K562 (cell line): ENCODE results near the gene BGLAP. TPM values are rescaled to one million over a fixed set of nuclear protein-coding genes. Genes with fewer than 3 reads are reported as not detected.

ENCODE experiments used
- ATAC-seq: fragments of 200-7000 bp; cut with Tn5 transposase; 3 replicates; pipeline ENCODE4 v1.9.1; 2020; ENCODE audit warnings: moderate library complexity
- BruUV-seq: library from RNA; stranded (reverse); fragments of 400-500 nt; replicated peaks from 2 replicates; lab custom pipeline; 2021; lab: Mats Ljungman, UMichigan
- CTCF ChIA-PET: fragments of 300-600 bp; formaldehyde crosslinking; extraction: SDS; loops from one replicate; lab custom pipeline; 2021; ENCODE audit warnings: low intra/inter-chr PET ratio; lab: Yijun Ruan, JAX
- POLR2A ChIA-PET: fragments of 300-600, 350-650 bp; sonication (Branson Sonifier 250); formaldehyde crosslinking; extraction: SDS; loops from one replicate; lab custom pipeline; 2021; ENCODE audit warnings: antibody characterized with exemption, inconsistent platforms; lab: Yijun Ruan, JAX
- DNase-seq, 4 experiments: peaks; one replicate each; pipeline versions ENCODE4 v3.0.0 to v3.0.0-alpha.2; 2011 to 2018; ENCODE audit warnings: low spot score in 3 of 4, mixed read lengths in 3 of 4; ENCODE audit errors: extremely low read depth in 1 of 4
- FAIRE-seq: peaks from 2 replicates; lab custom pipeline; 2011; peaks lifted over from hg19 to GRCh38; lab: Jason Lieb, UNC
- H2AFZ ChIP-seq: 2 replicates; pipeline ENCODE4 v1.6.0; 2011; ENCODE audit warnings: low read depth, low read length, control low read depth, inconsistent platforms
- H3K27ac ChIP-seq: fragments of 200-600 bp; 3 replicates; pipeline ENCODE4 v1.8.0; 2011; ENCODE audit warnings: low read depth, mild to moderate bottlenecking, control low read depth, inconsistent platforms, low read length, moderate library complexity, mixed read lengths; ENCODE audit errors: extremely low read depth
- H3K27me3 ChIP-seq, 2 experiments: fragments of 300-600 bp in 1 of 2; 2 replicates in 1 of 2; 3 replicates in 1 of 2; pipeline versions ENCODE4 v1.6.0 to v1.8.0; 2011; ENCODE audit warnings: inconsistent platforms in 2 of 2, low read length in 2 of 2, mild to moderate bottlenecking in 1 of 2, mixed read lengths in 1 of 2, moderate library complexity in 1 of 2; ENCODE audit not compliant: control insufficient read depth in 2 of 2, insufficient read depth in 2 of 2
- H3K36me3 ChIP-seq: fragments of 300-600 bp; 3 replicates; pipeline ENCODE4 v1.8.0; 2011; ENCODE audit warnings: mild to moderate bottlenecking, low read length, inconsistent platforms; ENCODE audit not compliant: control insufficient read depth, insufficient read depth
- H3K4me1 ChIP-seq, 2 experiments: fragments of 200-600 bp in 1 of 2; replicated peaks in 1 of 2; 2 replicates in 1 of 2; 3 replicates in 1 of 2; pipeline versions ENCODE4 v1.5.1 to v1.8.0; 2011; ENCODE audit warnings: inconsistent platforms in 2 of 2, low read length in 2 of 2, mild to moderate bottlenecking in 1 of 2, mixed read lengths in 1 of 2, moderate library complexity in 1 of 2; ENCODE audit not compliant: control insufficient read depth in 2 of 2, insufficient read depth in 2 of 2
- H3K4me2 ChIP-seq: 2 replicates; pipeline ENCODE4 v1.6.1; 2011; ENCODE audit warnings: low read length, control low read depth, inconsistent platforms, mixed read lengths; ENCODE audit not compliant: insufficient read depth
- H3K4me3 ChIP-seq: fragments of 200-600 bp; sonication (generic), shearing (Covaris generic); 2 replicates; pipeline ENCODE4 v1.5.1; 2016; ENCODE audit warnings: control low read depth, inconsistent platforms
- H3K79me2 ChIP-seq: fragments of 200-600 bp; 3 replicates; pipeline ENCODE4 v1.8.0; 2011; ENCODE audit warnings: low read length, inconsistent platforms; ENCODE audit not compliant: control insufficient read depth, insufficient read depth
- H3K9ac ChIP-seq, 2 experiments: 2 replicates each; pipeline versions ENCODE4 v1.6.0 to v1.6.1; 2011; ENCODE audit warnings: low read depth in 2 of 2, low read length in 2 of 2, control low read depth in 1 of 2, inconsistent platforms in 1 of 2, mild to moderate bottlenecking in 1 of 2, mixed read lengths in 1 of 2; ENCODE audit not compliant: insufficient read depth in 1 of 2
- H3K9me1 ChIP-seq: one replicate; pipeline ENCODE4 v1.6.0; 2011; ENCODE audit warnings: inconsistent platforms, mild to moderate bottlenecking, low read length, moderate library complexity; ENCODE audit not compliant: control insufficient read depth, insufficient read depth
- H3K9me3 ChIP-seq: replicated peaks from 2 replicates; pipeline ENCODE4 v1.5.1; 2011; ENCODE audit warnings: low read depth, low read length, inconsistent platforms; ENCODE audit not compliant: control insufficient read depth, insufficient read depth
- H4K20me1 ChIP-seq: replicated peaks from 2 replicates; pipeline ENCODE4 v1.6.1; 2011; ENCODE audit warnings: low read length, inconsistent platforms, mixed read lengths; ENCODE audit not compliant: control insufficient read depth, insufficient read depth
- C11orf30 ChIP-seq: fragments of 450-650 bp; IDR thresholded peaks from 2 replicates; pipeline ENCODE4 v1.6.1; 2016; ENCODE audit warnings: low read depth, mild to moderate bottlenecking
- CLOCK ChIP-seq: fragments of 250-450 bp; sonication (Bioruptor Pico); IDR thresholded peaks from 2 replicates; pipeline ENCODE4 v1.4.0; 2020; ENCODE audit warnings: mild to moderate bottlenecking, moderate library complexity, borderline replicate concordance
- CTBP1 ChIP-seq: fragments of 450-650 bp; IDR thresholded peaks from 2 replicates; pipeline ENCODE4 v1.6.1; 2016; ENCODE audit warnings: borderline replicate concordance
- HDGF ChIP-seq: fragments of 450-650 bp; IDR thresholded peaks from 2 replicates; pipeline ENCODE4 v1.6.1; 2016
- HSF4 ChIP-seq: fragments of 250-450 bp; sonication (Bioruptor Pico); IDR thresholded peaks from 2 replicates; pipeline ENCODE4 v2.1.2; 2022; ENCODE audit warnings: mild to moderate bottlenecking, moderate library complexity, borderline replicate concordance
- MAFG ChIP-seq: fragments of 450-650 bp; conservative IDR thresholded peaks from 2 replicates; pipeline ENCODE4 v1.6.1; 2016; ENCODE audit warnings: missing genetic modification characterization, missing compliant biosample characterization
- MAFK ChIP-seq: IDR thresholded peaks from 2 replicates; pipeline ENCODE4 v1.6.1; 2011; ENCODE audit warnings: low read length, improper control_type of control experiment
- MEIS2 ChIP-seq: fragments of 450-650 bp; IDR thresholded peaks from 2 replicates; pipeline ENCODE4 v1.6.1; 2014; ENCODE audit warnings: mild to moderate bottlenecking; ENCODE audit not compliant: partially characterized antibody
- NFIX ChIP-seq: fragments of 250-450 bp; sonication (Bioruptor Pico); IDR thresholded peaks from 2 replicates; pipeline ENCODE4 v1.4.0; 2020; ENCODE audit warnings: low read depth, mild to moderate bottlenecking, moderate library complexity
- NFRKB ChIP-seq: fragments of 450-650 bp; IDR thresholded peaks from 2 replicates; pipeline ENCODE4 v1.6.1; 2016; ENCODE audit warnings: low read depth
- PTTG1 ChIP-seq: fragments of 450-650 bp; IDR thresholded peaks from 2 replicates; pipeline ENCODE4 v1.6.1; 2016; ENCODE audit warnings: low read depth, mild to moderate bottlenecking, missing genetic modification characterization, missing compliant biosample characterization
- RAD51 ChIP-seq: fragments of 450-650 bp; IDR thresholded peaks from 2 replicates; pipeline ENCODE4 v1.7.1; 2016; ENCODE audit warnings: low read depth, mild to moderate bottlenecking, borderline replicate concordance
- RBM25 ChIP-seq: fragments of 200-400 bp; formaldehyde crosslinking; IDR thresholded peaks from 2 replicates; pipeline ENCODE4 v1.6.1; 2018; ENCODE audit warnings: low read length, low read depth, moderate library complexity; ENCODE audit not compliant: severe bottlenecking
- SAFB ChIP-seq: fragments of 200-400 bp; formaldehyde crosslinking; IDR thresholded peaks from 2 replicates; pipeline ENCODE4 v1.6.1; 2017; ENCODE audit warnings: low read depth, low read length, borderline replicate concordance
- ZBED1 ChIP-seq: IDR thresholded peaks from 2 replicates; pipeline ENCODE4 v1.6.1; 2014
- ZC3H8 ChIP-seq: fragments of 450-650 bp; IDR thresholded peaks from 2 replicates; pipeline ENCODE4 v1.6.1; 2017
- ZKSCAN3 ChIP-seq: fragments of 250-450 bp; sonication (Bioruptor Pico); IDR thresholded peaks from 2 replicates; pipeline ENCODE4 v1.4.0; 2020
- ZKSCAN8 ChIP-seq: fragments of 200-800 bp; sonication (Bioruptor generic); IDR thresholded peaks from 2 replicates; pipeline ENCODE4 v1.6.1; 2016; ENCODE audit warnings: missing genetic modification characterization, missing compliant biosample characterization
- ZNF311 ChIP-seq: fragments of 250-450 bp; sonication (Bioruptor Pico); IDR thresholded peaks from 2 replicates; pipeline ENCODE4 v1.4.0; 2020; ENCODE audit warnings: mild to moderate bottlenecking, moderate library complexity
- ZNF384 ChIP-seq: IDR thresholded peaks from 2 replicates; pipeline ENCODE4 v1.6.1; 2012; ENCODE audit warnings: low read depth, low read length, improper control_type of control experiment
- ZNF431 ChIP-seq: sonication (generic); formaldehyde crosslinking; IDR thresholded peaks from 2 replicates; pipeline ENCODE4 v1.8.0; 2022; ENCODE audit warnings: mild to moderate bottlenecking, missing genetic modification reagents
- ZNF445 ChIP-seq: fragments of 250-450 bp; sonication (Bioruptor Pico); IDR thresholded peaks from 2 replicates; pipeline ENCODE4 v1.4.0; 2020; ENCODE audit warnings: low read depth, mild to moderate bottlenecking, moderate library complexity
- ZNF785 ChIP-seq: fragments of 250-450 bp; sonication (Bioruptor Pico); IDR thresholded peaks from 2 replicates; pipeline ENCODE4 v1.4.0; 2020; ENCODE audit warnings: mild to moderate bottlenecking
- WGBS: fragments of 100-300 bp; shearing (Covaris generic); methylation state at CpG from one replicate; pipeline ENCODE4 v1.1.6; 2016; ENCODE audit warnings: low coverage, mixed read lengths; ENCODE audit not compliant: insufficient coverage; ENCODE audit errors: missing lambda C conversion rate; 5-methylcytosine and 5-hydroxymethylcytosine counted together
- in situ Hi-C: fragments of 300-500 bp; cut with MboI; formaldehyde crosslinking; loops from 4 replicates; pipeline ENCODE4 v1.15.0; 2018; ENCODE audit warnings: inconsistent platforms, mixed read lengths
- intact Hi-C: fragments of 100-400 bp; cut with micrococcal nuclease; formaldehyde crosslinking; loops from 2 replicates; pipeline ENCODE4 v1.14.2; 2022
- polyA plus RNA-seq, 8 experiments: library from polyadenylated mRNA; depleted of rRNA in 4 of 8; stranded (reverse) in 5 of 8; unstranded in 3 of 8; fragments of >200 nt; fragmentation: Nextera tagmentation in 2 of 8; fragmentation: Illumina TruSeq in 1 of 8; extraction: Ambion mirVana in 2 of 8; extraction: Trizol in 1 of 8; gene quantifications; 2 replicates each; pipeline versions ENCODE4 v1.2.1 to v1.2.3, GENCODE V29; 2011 to 2014; ENCODE audit warnings: inconsistent platforms in 1 of 8, missing spikeins in 1 of 8
- total RNA-seq, 7 experiments: library from RNA; depleted of rRNA in 6 of 7; stranded (reverse); fragments of >200 nt in 6 of 7; fragmentation: Illumina TruSeq in 2 of 7; extraction: Trizol in 2 of 7; gene quantifications; 2 replicates each; pipeline versions ENCODE4 v1.2.1 to v1.2.3, GENCODE V29; 2011 to 2021; ENCODE audit warnings: low replicate concordance in 1 of 7

Gene BGLAP
- total and polyA plus RNA-seq, 9 of the 15 experiments (the other 6 are each of a cell fraction or from before 2014, with no cell fraction given), result 0.15 to 1.4 (median 0.28) TPM; not detected in 3

- Histone ChIP-seq H3K4me3 (no peak overlapping the region), H3K4me1 (peaks cover 9 to 18% of the 10 kb centered on the region in 2 experiments; a peak in 4 of 5 replicates), H3K9ac (peak overlapping the region in 1 of 2 experiments; percentile 80; a peak in 1 of 4 replicates), H3K79me2 (no peaks in the 10 kb centered on the region), H3K36me3 (peaks cover 37% of the 10 kb centered on the region; the same call in 2 of the 3 replicates), H3K27ac (no peak overlapping the region), H2AFZ (no peak overlapping the region), H3K9me1 (no peaks in the 10 kb centered on the region), H4K20me1 (no peaks in the 10 kb centered on the region), H3K4me2 (no peak overlapping the region), H3K9me3 (no peaks in the 10 kb centered on the region), H3K27me3 (no peaks in the 10 kb centered on the region)
- 61% methylated on average over 11 of the region's 12 CpGs for WGBS
- in situ Hi-C loops, result loop anchor here (5.0 kb wide), 1 partner anchor 85 kb away; no protein-coding TSS in a partner anchor
- ATAC-seq (peak; percentile 74), FAIRE-seq (peak; percentile 78), DNase-seq (peak in 2 of 4 experiments; percentile 44 to 68)
- ChIA-PET POLR2A (interaction anchor here (0.6 to 1.6 kb wide), 13 partner anchors 9 to 113 kb away, joined by 3 to 6 read pairs (median 3); partner anchors contain the start of genes BGLAP and SMG5), CTCF (no interaction called here)
- no TSS peak for BruUV-seq
- intact Hi-C loops, result loop anchor here (5.0 kb wide), 1 partner anchor 215 kb away; no protein-coding TSS in a partner anchor
- TF ChIP-seq RAD51 (no peak), ZNF431 (CRISPR knock-in tag) (no peak), NFRKB (no peak), ZKSCAN8 (no peak), ZC3H8 (no peak), ZNF445 (no peak), HDGF (no peak), RBM25 (no peak), NFIX (CRISPR knock-in tag) (no peak), HSF4 (CRISPR knock-in tag) (no peak), MAFK (peak; percentile 65; the same call in 1 of the 2 replicates), ZBED1 (no peak), CLOCK (CRISPR knock-in tag) (no peak), PTTG1 (no peak), MEIS2 (peak; percentile 64), ZNF785 (CRISPR knock-in tag) (no peak), ZNF384 (no peak), CTBP1 (peak; percentile 27; the same call in 1 of the 2 replicates), C11orf30 (peak; percentile 90), SAFB (no peak), MAFG (peak; percentile 95), ZKSCAN3 (no peak), ZNF311 (no peak)
Measured at GRCh38 chr1:156232201-156232894, 9.6 kb upstream of the BGLAP start.
